IMR-90 (cell line): Measurements from ENCODE around the gene FGGY. TPM values are rescaled to one million over a fixed set of nuclear protein-coding genes. Genes with fewer than 3 reads are reported as not detected.

Experiments used
- ATAC-seq: fragments of 200-7000 bp; cut with Tn5 transposase; 2 replicates; pipeline ENCODE4 v1.9.1; 2020; ENCODE audit warnings: low read depth, mild to moderate bottlenecking, moderate library complexity
- BruUV-seq: library from RNA; stranded (reverse); fragments of 400-500 nt; replicated peaks from 2 replicates; lab custom pipeline; 2021; lab: Mats Ljungman, UMichigan
- CTCF ChIA-PET: fragments of 300-600 bp; formaldehyde crosslinking; extraction: SDS; loops from one replicate; lab custom pipeline; 2021; ENCODE audit warnings: antibody characterized with exemption; lab: Yijun Ruan, JAX
- POLR2A ChIA-PET: fragments of 300-600 bp; sonication (Branson Sonifier 250); formaldehyde crosslinking; loops from one replicate; lab custom pipeline; 2022; ENCODE audit warnings: antibody characterized with exemption; ENCODE audit not compliant: unreplicated experiment; lab: Charles Lee
- DNase-seq: peaks from one replicate; pipeline ENCODE4 v3.0.0; 2013
- H2AFZ ChIP-seq: replicated peaks from 2 replicates; pipeline ENCODE3; 2013; ENCODE audit warnings: low read length, mild to moderate bottlenecking; ENCODE audit not compliant: poor library complexity
- H2AK5ac ChIP-seq: 2 replicates; pipeline ENCODE4 v1.6.1; 2013; ENCODE audit warnings: low read depth, low read length, inconsistent platforms
- H2AK9ac ChIP-seq: replicated peaks from 2 replicates; pipeline ENCODE3; 2013; ENCODE audit warnings: mild to moderate bottlenecking, low read depth, low read length, moderate library complexity; ENCODE audit not compliant: poor library complexity
- H2BK120ac ChIP-seq: 2 replicates; pipeline ENCODE4 v1.6.1; 2013; ENCODE audit warnings: low read depth, low read length, inconsistent platforms
- H2BK15ac ChIP-seq: 3 replicates; pipeline ENCODE4 v1.6.1; 2013; ENCODE audit warnings: low read depth, low read length, inconsistent platforms
- H2BK20ac ChIP-seq: 2 replicates; pipeline ENCODE4 v1.6.1; 2013; ENCODE audit warnings: low read depth, mild to moderate bottlenecking, inconsistent platforms, low read length, moderate library complexity
- H2BK5ac ChIP-seq: 2 replicates; pipeline ENCODE4 v1.6.1; 2013; ENCODE audit warnings: mild to moderate bottlenecking, low read depth, low read length, inconsistent platforms; ENCODE audit not compliant: poor library complexity, severe bottlenecking
- H3K14ac ChIP-seq: replicated peaks from 2 replicates; pipeline ENCODE4 v1.6.1; 2013; ENCODE audit warnings: low read depth, low read length, inconsistent platforms
- H3K18ac ChIP-seq: 2 replicates; pipeline ENCODE4 v1.6.1; 2013; ENCODE audit warnings: low read depth, low read length, control low read depth
- H3K23ac ChIP-seq: 2 replicates; pipeline ENCODE4 v1.6.1; 2013; ENCODE audit warnings: low read depth, low read length, inconsistent platforms
- H3K27ac ChIP-seq: 2 replicates; pipeline ENCODE4 v1.5.1; 2013; ENCODE audit warnings: mild to moderate bottlenecking, control low read depth, low read length; ENCODE audit not compliant: insufficient read depth
- H3K27me3 ChIP-seq: 2 replicates; pipeline ENCODE4 v1.6.1; 2013; ENCODE audit warnings: low read length; ENCODE audit not compliant: control insufficient read depth, insufficient read depth
- H3K36me3 ChIP-seq: 2 replicates; pipeline ENCODE4 v1.6.1; 2013; ENCODE audit warnings: low read length, mixed read lengths; ENCODE audit not compliant: control insufficient read depth, insufficient read depth
- H3K4ac ChIP-seq: 2 replicates; pipeline ENCODE4 v1.6.1; 2013; ENCODE audit warnings: low read depth, low read length, inconsistent platforms
- H3K4me1 ChIP-seq: 2 replicates; pipeline ENCODE4 v1.6.1; 2013; ENCODE audit warnings: low read length, mixed read lengths; ENCODE audit not compliant: control insufficient read depth, insufficient read depth
- H3K4me2 ChIP-seq: 2 replicates; pipeline ENCODE4 v1.6.1; 2013; ENCODE audit warnings: low read depth, mild to moderate bottlenecking, control low read depth, low read length, moderate library complexity
- H3K4me3 ChIP-seq: 2 replicates; pipeline ENCODE4 v1.5.1; 2013; ENCODE audit warnings: low read depth, mild to moderate bottlenecking, control low read depth, low read length, moderate library complexity; ENCODE audit not compliant: insufficient read depth
- H3K56ac ChIP-seq: 2 replicates; pipeline ENCODE4 v1.6.1; 2013; ENCODE audit warnings: low read length, inconsistent platforms; ENCODE audit not compliant: insufficient read depth; ENCODE audit errors: extremely low read depth
- H3K79me1 ChIP-seq, 2 experiments: 2 replicates each; pipeline ENCODE4 v1.6.1; 2013; ENCODE audit warnings: low read length in 2 of 2, inconsistent platforms in 1 of 2, low read depth in 1 of 2
- H3K9ac ChIP-seq: 2 replicates; pipeline ENCODE4 v1.6.1; 2013; ENCODE audit warnings: low read depth, low read length, control low read depth
- H3K9me1 ChIP-seq: 2 replicates; pipeline ENCODE4 v1.6.1; 2013; ENCODE audit warnings: low read length, inconsistent platforms; ENCODE audit not compliant: insufficient read depth
- H3K9me3 ChIP-seq: 2 replicates; pipeline ENCODE4 v1.6.1; 2013; ENCODE audit warnings: low read length; ENCODE audit not compliant: control insufficient read depth, insufficient read depth
- H4K20me1 ChIP-seq: 2 replicates; pipeline ENCODE4 v1.6.1; 2013; ENCODE audit warnings: low read length, inconsistent platforms; ENCODE audit not compliant: insufficient read depth
- H4K5ac ChIP-seq: 2 replicates; pipeline ENCODE4 v1.6.1; 2013; ENCODE audit warnings: mild to moderate bottlenecking, low read depth, low read length, control low read depth
- H4K8ac ChIP-seq, 2 experiments: 2 replicates each; pipeline ENCODE4 v1.6.1; 2013; ENCODE audit warnings: low read depth in 2 of 2, low read length in 2 of 2, control low read depth in 1 of 2, inconsistent platforms in 1 of 2
- H4K91ac ChIP-seq: 2 replicates; pipeline ENCODE4 v1.6.1; 2013; ENCODE audit warnings: low read depth, low read length, inconsistent platforms; ENCODE audit not compliant: insufficient read depth
- MAZ ChIP-seq: IDR thresholded peaks from 2 replicates; pipeline ENCODE4 v1.6.1; 2012; ENCODE audit warnings: low read depth, mild to moderate bottlenecking, low read length, improper control_type of control experiment, moderate library complexity, borderline replicate concordance
- RCOR1 ChIP-seq: IDR thresholded peaks from 2 replicates; pipeline ENCODE4 v1.6.1; 2012; ENCODE audit warnings: mild to moderate bottlenecking, low read length, improper control_type of control experiment; ENCODE audit not compliant: insufficient replicate concordance
- dilution Hi-C: fragments of 300-500 bp; cut with HindIII; formaldehyde crosslinking; loops from one replicate; pipeline ENCODE4 v1.14.3; 2018; ENCODE audit warnings: low sequenced_read_pairs; ENCODE audit not compliant: unreplicated experiment
- in situ Hi-C: fragments of 300-500 bp; cut with MboI; formaldehyde crosslinking; loops from 3 replicates; pipeline ENCODE4 v1.14.3; 2019; ENCODE audit warnings: low sequenced_read_pairs, inconsistent platforms, mixed read lengths
- intact Hi-C: fragments of 100-400 bp; cut with micrococcal nuclease; formaldehyde crosslinking; loops from 2 replicates; pipeline ENCODE4 v1.10.0; 2022
- polyA plus RNA-seq, 3 experiments: library from polyadenylated mRNA; depleted of rRNA; stranded (reverse); fragments of >200 nt; gene quantifications; 2 replicates each; pipeline ENCODE4 v1.2.3, GENCODE V29; 2012; ENCODE audit warnings: low replicate concordance in 1 of 3
- total RNA-seq: library from RNA; depleted of rRNA; stranded (reverse); fragments of >200 nt; gene quantifications from 2 replicates; pipeline ENCODE4 v1.2.3, GENCODE V29; 2012

Gene FGGY
- total and polyA plus RNA-seq, 2 of the 4 experiments (the other 2 are of a cell fraction): 5.6 to 14.0 TPM

DNA sequence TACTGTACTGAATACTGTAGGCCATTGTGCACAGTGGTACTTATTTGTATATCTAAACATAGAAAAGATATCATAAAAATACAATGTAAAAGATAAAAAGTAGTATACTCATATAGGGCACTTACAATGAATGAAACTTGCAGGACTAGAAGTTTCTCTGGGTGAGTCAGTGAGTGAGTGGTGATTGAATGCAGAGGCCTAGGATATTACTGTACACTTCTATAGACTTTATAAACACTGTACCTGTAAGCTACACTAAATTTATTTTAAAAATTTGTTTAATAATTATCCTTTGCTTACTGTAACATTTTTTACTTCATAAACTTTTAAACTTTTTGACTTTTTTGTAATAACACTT lies 82.5 kb downstream of the FGGY start:
- H3K56ac ChIP-seq: no peak overlapping the region
- H3K14ac ChIP-seq: no peak overlapping the region
- no peak overlapping the region for H3K23ac ChIP-seq
- H3K9me1 ChIP-seq: no peaks in the 10 kb centered on the region
- ChIA-PET CTCF (no interaction called here), POLR2A (no interaction called here)
- H2AK5ac ChIP-seq: no peak overlapping the region
- no peak overlapping the region; the same call in 1 of the 2 replicates for H3K4me2 ChIP-seq
- no peaks in the 10 kb centered on the region for H3K27me3 ChIP-seq
- H4K91ac ChIP-seq: no peak overlapping the region
- DNase-seq: peak; percentile 50
- H2AFZ ChIP-seq: no peak overlapping the region
- no peaks in the 10 kb centered on the region for H3K36me3 ChIP-seq
- intact Hi-C loops: loop anchor here (5.0 kb wide), 1 partner anchor 323 kb away; no protein-coding TSS in a partner anchor
- H3K9me3 ChIP-seq: no peaks in the 10 kb centered on the region
- dilution Hi-C loops: no loop called here
- peaks cover 9% of the 10 kb centered on the region for H3K4me1 ChIP-seq
- H3K9ac ChIP-seq: no peak overlapping the region
- H3K79me1 ChIP-seq: no peaks in the 10 kb centered on the region
- no peak overlapping the region for H2BK15ac ChIP-seq
- no peaks in the 10 kb centered on the region for H4K20me1 ChIP-seq
- H3K27ac ChIP-seq: no peak overlapping the region
- H3K18ac ChIP-seq: no peak overlapping the region
- ATAC-seq: peak; percentile 48
- no peak overlapping the region for H3K4ac ChIP-seq
- H3K4me3 ChIP-seq: no peak overlapping the region
- BruUV-seq: no TSS peak
- no peak overlapping the region for H4K8ac ChIP-seq
- H2BK20ac ChIP-seq: no peak overlapping the region
- peak overlapping the region; percentile 77 for H2BK5ac ChIP-seq
- TF ChIP-seq MAZ (no peak), RCOR1 (no peak)
- in situ Hi-C loops: loop anchor here (5.0 kb wide), 1 partner anchor 48 kb away; no protein-coding TSS in a partner anchor
- no peak overlapping the region for H2BK120ac ChIP-seq
- H4K5ac ChIP-seq: no peak overlapping the region
- H2AK9ac ChIP-seq: no peak overlapping the region
